Activated B cell treated with CpG ODN at 0.5 μM for 24 hours (primary cell): ENCODE measurements around the gene VSIG10L. TPM values are rescaled to one million over a fixed set of nuclear protein-coding genes. Genes with fewer than 3 reads are reported as not detected.

Experiments used
- ATAC-seq: fragments of 200-7000 bp; cut with Tn5 transposase; one replicate; pipeline ENCODE4 v1.10.0; 2021; ENCODE audit warnings: low read depth, mild to moderate bottlenecking, moderate library complexity
- CTCF ChIA-PET: fragments of 350-600 bp; sonication (Branson Sonifier 250); formaldehyde crosslinking; loops from one replicate; lab custom pipeline; 2021; ENCODE audit warnings: antibody characterized with exemption; lab: Charles Lee
- POLR2A ChIA-PET: fragments of 350-600 bp; sonication (Branson Sonifier 250); formaldehyde crosslinking; loops from one replicate; lab custom pipeline; 2021; ENCODE audit warnings: antibody characterized with exemption; lab: Charles Lee
- DNase-seq: peaks from one replicate; pipeline ENCODE4 v3.0.0; 2022
- H3K27ac Mint-ChIP-seq: one replicate; pipeline ENCODE4 v1.8.0; 2020; ENCODE audit warnings: mixed read lengths
- H3K27me3 Mint-ChIP-seq: one replicate; pipeline ENCODE4 v1.8.0; 2021; ENCODE audit warnings: mixed read lengths
- H3K36me3 Mint-ChIP-seq: one replicate; pipeline ENCODE4 v1.8.0; 2021; ENCODE audit warnings: low read depth, mixed read lengths
- H3K4me1 Mint-ChIP-seq: one replicate; pipeline ENCODE4 v1.8.0; 2021; ENCODE audit warnings: mixed read lengths
- H3K4me3 Mint-ChIP-seq: one replicate; pipeline ENCODE4 v1.8.0; 2020; ENCODE audit warnings: mild to moderate bottlenecking, mixed read lengths
- H3K9me3 Mint-ChIP-seq: one replicate; pipeline ENCODE4 v1.8.0; 2020; ENCODE audit warnings: mixed read lengths
- CTCF ChIP-seq: fragments of 200-600 bp; IDR thresholded peaks from one replicate; pipeline ENCODE4 v1.8.0; 2022; ENCODE audit warnings: antibody characterized with exemption, mild to moderate bottlenecking
- intact Hi-C: fragments of 100-400 bp; cut with micrococcal nuclease; formaldehyde crosslinking; loops from one replicate; pipeline ENCODE4 v1.15.1; 2024
- total RNA-seq: library from RNA; stranded (reverse); gene quantifications from 2 replicates; pipeline ENCODE4 v1.2.3, GENCODE V29; 2022

VSIG10L gene
- total RNA-seq, 1 donor from 2014 or later: 0.98 TPM

GRCh38 chr19:51316688-51317087 lies 25.3 kb downstream of the VSIG10L start:
- Mint-ChIP-seq H3K9me3 (peaks cover 4% of the 10 kb centered on the region), H3K27ac (no peak overlapping the region), H3K36me3 (no peaks in the 10 kb centered on the region), H3K27me3 (peaks cover 29% of the 10 kb centered on the region), H3K4me3 (no peak overlapping the region), H3K4me1 (peaks cover 5% of the 10 kb centered on the region)
- TF ChIP-seq CTCF: no peak
- CTCF ChIA-PET: no interaction called here
- intact Hi-C loops: no loop called here
- no peak for ATAC-seq
- POLR2A ChIA-PET: interaction anchor here (0.7 kb wide), 1 partner anchor 259 kb away, joined by 5 read pairs; no protein-coding TSS in a partner anchor
- DNase-seq: no peak

- DNase-seq (no peak), ATAC-seq (no peak)
- POLR2A ChIA-PET: no interaction called here
- Mint-ChIP-seq H3K36me3 (peaks cover 5% of the 10 kb centered on the region), H3K9me3 (peaks cover 16% of the 10 kb centered on the region), H3K4me3 (no peak within 1 kb of the TSS), H3K27ac (no peak within 1 kb of the TSS), H3K4me1 (peaks cover 5% of the 10 kb centered on the region), H3K27me3 (peaks cover 46% of the 10 kb centered on the region)
- intact Hi-C loops: no loop called here
- no peak for TF ChIP-seq CTCF
- CTCF ChIA-PET: no interaction called here
These were observed 30.3 kb downstream of the VSIG10L start, which contains the start of gene IGLON5 for GRCh38 chr19:51311351-51312257. Gene IGLON5 (plus strand): TSS chr19:51311644. CDS start chr19:51311848, 204 bp downstream.

- ATAC-seq: no peak
These were observed 36.5 kb downstream of the VSIG10L start for GRCh38 chr19:51305479-51305878.

GRCh38 chr19:51301266-51301665 lies 40.7 kb downstream of the VSIG10L start:
- no peak for TF ChIP-seq CTCF
- ATAC-seq: no peak
- intact Hi-C loops: no loop called here
- DNase-seq: no peak
- no peak overlapping the region for H3K27ac Mint-ChIP-seq
- POLR2A ChIA-PET: no interaction called here
- no peak overlapping the region for H3K4me3 Mint-ChIP-seq
- H3K27me3 Mint-ChIP-seq: peaks cover 23% of the 10 kb centered on the region
- H3K36me3 Mint-ChIP-seq: no peaks in the 10 kb centered on the region
- H3K9me3 Mint-ChIP-seq: peaks cover 9% of the 10 kb centered on the region
- CTCF ChIA-PET: no interaction called here
- no peaks in the 10 kb centered on the region for H3K4me1 Mint-ChIP-seq

More at GRCh38 chr19:51305479-51305878, 36.5 kb downstream of the VSIG10L start:
- ChIA-PET CTCF (no interaction called here), POLR2A (no interaction called here)
- no peak for TF ChIP-seq CTCF
- Mint-ChIP-seq H3K4me3 (no peak overlapping the region), H3K4me1 (no peaks in the 10 kb centered on the region), H3K36me3 (peaks cover 5% of the 10 kb centered on the region), H3K27ac (no peak overlapping the region), H3K9me3 (peaks cover 23% of the 10 kb centered on the region), H3K27me3 (peaks cover 47% of the 10 kb centered on the region)
- no peak for DNase-seq
- intact Hi-C loops: no loop called here

- no peak for TF ChIP-seq CTCF
- Mint-ChIP-seq H3K4me1 (no peaks in the 10 kb centered on the region), H3K36me3 (no peaks in the 10 kb centered on the region), H3K27ac (no peak overlapping the region), H3K9me3 (peaks cover 2% of the 10 kb centered on the region), H3K4me3 (no peak overlapping the region), H3K27me3 (peaks cover 15% of the 10 kb centered on the region)
- intact Hi-C loops: no loop called here
- ChIA-PET POLR2A (no interaction called here), CTCF (no interaction called here)
- no peak for DNase-seq
- no peak for ATAC-seq
These were observed 44.5 kb downstream of the VSIG10L start for GRCh38 chr19:51297406-51297805.
